COR-L47 (cell line): ENCODE results near the gene UACA.
"Not testable (repeated sequence)": the region's sequence is repeated elsewhere in the genome, so short reads cannot be mapped to it uniquely, and the experiment has no call there.

ENCODE experiments used
- DNase-seq: peaks from one replicate; lab custom pipeline; 2025; lab: John Stamatoyannopoulos, UW

UACA gene

DNA sequence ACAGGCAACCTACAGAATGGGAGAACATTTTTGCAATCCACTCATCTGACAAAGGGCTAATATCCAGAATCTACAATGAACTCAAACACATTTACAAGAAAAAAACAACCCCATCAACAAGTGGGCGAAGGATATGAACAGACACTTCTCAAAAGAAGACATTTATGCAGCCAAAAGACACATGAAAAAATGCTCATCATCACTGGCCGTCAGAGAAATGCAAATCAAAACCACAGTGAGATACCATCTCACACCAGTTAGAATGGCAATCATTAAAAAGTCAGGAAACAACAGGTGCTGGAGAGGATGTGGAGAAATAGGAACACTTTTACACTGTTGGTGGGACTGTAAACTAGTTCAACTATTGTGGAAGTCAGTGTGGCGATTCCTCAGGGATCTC, 100.3 kb downstream of the UACA start:
- not testable (repeated sequence) for DNase-seq

DNA sequence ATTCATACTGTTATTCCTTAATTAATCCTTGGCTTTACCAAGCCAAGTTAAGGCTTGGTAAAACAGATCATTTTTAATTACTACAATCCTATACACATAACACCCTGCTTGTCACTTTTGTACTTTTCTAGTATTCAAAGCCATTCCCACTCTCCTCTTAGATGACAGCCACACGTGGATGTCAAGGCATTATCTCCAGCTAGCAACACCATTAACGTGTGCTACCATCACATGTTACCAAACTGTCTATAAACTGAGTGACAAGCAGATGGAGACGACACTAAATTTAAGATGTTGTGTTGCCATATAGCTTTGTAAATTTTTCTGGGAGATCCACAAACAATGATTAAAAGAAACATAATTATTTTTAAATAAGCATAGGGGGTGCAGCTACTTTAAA, 103.7 kb downstream of the UACA start:
- DNase-seq, result no peak

DNA sequence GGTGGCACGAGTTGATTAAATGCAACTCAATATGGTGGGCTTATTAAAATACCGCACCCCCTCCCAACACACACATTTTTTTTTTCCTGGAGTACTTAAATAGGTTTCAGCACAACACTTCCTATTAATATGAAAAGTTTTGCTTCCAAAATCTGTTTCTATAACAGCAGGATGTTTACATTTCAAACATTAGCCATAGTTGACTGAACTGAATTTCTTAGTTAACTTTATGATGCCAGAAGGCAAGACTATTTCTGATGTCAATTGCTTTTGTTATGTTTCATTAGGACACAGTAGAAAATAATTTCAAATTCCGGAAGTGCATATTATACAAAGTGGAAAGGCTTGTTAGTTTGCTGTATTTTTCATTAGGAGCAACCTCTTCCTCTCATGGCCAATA, 104.7 kb downstream of the UACA start:
- no peak for DNase-seq

DNA sequence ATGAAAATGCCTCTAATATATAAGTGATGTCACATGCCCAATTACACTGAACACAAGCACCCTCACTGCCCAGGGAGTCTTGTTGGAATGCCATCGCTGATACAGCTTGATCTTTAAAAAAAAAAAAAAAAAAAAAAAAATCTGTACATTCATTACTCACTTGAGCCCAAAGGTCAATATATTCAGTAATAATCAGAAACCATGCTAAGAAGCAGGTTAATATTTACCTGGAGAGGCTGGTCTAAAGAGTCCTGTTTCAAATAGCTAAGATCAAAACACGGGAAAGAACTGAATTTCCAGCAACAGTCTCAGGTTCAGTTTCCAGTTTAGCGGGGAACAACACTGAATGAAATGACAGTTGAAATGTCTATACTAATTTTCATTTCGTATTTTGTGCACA, 109.9 kb downstream of the UACA start:
- DNase-seq, result no peak

DNA sequence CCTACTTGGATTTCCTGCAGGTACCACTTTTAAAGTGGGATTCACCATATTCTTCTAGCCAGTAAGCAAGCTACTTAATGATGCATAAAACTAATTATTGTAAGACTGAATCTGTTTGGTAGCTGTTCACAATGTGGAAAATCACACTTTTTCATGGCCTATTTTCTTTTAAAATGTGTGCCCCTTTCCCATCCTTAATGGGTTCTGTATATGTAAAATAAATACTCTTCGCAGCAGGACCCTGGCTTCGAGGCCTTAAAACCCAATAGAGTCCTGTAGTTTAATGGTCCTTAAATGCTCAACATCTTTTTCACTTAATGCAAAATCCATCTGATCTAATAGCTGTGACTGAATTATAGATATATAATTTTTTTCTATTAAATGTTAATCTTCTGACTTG, 111.0 kb downstream of the UACA start:
- no peak for DNase-seq

DNA sequence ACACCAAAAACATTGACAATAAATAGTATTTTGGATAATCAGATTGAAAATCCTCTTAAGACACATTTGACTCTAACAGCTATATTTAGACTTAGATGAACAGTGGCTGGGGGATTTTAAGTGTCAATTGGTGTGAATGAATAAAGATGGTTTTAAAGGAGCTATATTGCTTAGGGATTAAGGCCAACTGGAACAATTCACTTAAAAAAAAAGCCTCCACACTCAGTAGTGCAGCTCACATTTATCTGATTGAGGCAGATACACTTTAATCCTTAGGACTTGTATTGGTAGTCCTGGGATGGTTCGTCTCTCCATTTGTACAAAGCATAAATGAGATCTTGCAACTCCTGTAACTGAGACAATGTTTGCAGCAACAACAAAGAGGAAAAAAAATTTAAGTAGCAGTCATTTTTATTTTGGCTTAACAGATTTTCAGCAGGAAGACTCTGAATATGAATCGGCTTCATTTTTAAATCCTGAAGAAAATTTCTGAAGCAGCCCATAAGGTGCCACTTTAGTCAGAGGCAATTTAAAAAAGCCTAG, 112.0 kb downstream of the UACA start:
- DNase-seq, result no peak

DNA sequence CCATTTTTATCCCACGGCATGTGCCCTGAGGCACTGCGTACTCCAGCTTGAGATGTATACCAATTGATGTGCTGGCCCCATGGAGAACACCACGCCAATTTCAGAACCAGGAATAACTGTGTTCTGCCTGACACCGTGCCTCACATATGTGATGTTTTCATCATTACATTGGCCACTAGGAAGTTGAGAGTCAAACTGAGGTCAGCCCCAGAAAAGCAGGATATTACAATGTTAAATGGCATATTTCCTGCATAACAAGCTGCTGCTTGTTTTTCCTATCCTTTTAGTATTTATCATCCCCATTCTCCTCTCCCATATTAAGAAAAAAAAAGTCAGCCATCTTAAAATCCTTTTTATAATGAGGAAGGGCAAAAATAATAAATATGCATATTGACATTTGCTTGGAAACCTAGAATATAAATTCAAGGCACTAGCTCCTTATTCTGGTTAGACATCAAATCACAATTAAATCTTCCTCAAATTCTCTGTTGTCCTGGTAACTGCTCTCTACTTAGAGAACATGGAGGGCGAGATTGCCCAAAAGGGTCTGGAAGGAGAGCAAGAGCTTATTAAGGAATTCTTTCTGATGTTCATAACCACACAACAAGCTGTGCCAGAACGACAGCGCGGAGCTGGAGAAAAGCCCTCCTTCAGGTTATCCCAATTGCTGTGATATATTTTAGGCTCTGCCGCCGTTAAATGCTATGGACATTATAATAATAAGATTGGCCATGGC, 112.6 kb downstream of the UACA start:
- DNase-seq, result no peak

DNA sequence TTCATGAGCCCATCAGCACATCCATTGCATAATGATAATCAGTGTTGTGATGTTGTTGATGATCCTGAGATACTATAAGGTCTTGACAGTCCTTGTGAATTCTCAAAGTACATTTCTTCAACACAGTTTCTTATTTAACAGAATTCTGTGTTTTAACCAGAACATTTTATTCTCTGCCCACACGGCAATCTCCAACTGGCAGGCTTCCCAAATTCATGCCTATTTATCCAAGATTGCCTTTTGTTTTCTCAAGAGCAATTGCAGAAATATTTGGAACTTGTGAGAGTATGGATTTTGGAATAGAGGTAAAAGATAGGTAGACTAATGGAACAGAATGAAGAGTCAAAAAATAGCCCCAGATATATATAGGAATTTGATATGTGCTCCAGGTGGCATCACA, 116.0 kb downstream of the UACA start:
- no peak for DNase-seq

DNA sequence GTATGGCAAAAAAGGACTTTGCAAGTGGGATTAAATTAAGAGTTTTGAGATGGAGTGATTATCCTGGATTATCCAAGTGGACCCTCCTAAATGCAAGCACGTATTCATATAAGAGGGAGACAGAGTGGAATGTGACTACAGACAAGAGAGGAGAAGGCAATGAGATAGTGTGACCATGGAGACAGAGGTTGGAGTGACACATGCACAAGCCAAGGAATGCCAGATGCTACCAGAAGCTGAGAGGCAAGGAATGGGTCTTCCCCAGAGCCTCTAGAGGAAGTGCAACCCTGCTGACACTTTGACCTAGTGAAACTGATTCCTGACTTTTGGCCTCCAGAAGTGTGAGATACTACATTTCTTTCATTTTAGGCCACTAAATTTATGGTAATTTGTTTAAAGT, 117.2 kb downstream of the UACA start:
- DNase-seq, result no peak

DNA sequence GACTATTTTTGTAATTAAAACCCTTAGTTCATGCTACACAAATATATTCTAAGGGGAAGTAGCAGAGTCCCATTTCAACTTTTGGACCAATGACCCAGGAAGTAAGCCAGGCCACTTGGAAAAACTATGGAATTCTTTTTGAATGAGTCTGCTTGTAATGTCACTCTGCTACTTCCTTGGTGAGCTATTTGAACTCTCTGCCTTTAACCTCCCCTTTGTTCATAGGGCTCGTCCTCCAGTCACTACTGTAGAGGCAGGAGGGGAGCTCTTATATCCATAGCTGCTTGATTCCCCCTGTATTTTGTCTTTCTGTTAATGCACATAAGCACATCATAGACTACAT, 119.6 kb downstream of the UACA start:
- DNase-seq, result no peak

DNA sequence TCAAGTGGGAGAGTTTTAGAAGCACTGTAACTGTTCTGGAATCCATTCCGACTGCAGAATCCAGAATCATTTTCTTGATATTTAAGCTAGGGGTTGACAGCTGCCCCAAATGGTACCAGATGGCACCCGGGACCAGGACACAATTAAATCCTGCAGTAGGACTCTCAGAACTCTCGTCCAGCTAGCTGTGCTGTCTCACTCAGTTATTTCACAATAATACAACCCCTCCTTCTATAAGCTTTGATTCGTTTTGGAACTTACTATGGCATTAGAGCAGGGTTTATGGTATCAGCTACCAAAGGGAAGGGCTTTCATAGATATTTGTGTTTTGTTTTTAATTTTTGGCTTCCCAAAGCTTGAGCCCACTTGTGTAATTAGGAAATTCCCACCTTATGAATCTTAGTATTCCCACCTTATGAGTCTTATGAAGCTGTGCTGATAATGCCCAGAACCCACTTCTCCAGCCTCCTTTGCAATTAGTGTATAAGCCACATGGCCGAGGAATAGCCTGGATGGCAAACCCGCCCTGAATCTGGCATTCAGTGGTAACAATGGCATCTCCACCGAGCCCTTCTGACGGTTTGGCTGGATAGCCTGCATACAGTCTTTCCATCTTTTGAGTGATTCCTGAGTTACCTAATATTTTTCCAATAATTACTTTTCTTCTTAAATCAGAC, 120.1 kb downstream of the UACA start:
- no peak for DNase-seq

DNA sequence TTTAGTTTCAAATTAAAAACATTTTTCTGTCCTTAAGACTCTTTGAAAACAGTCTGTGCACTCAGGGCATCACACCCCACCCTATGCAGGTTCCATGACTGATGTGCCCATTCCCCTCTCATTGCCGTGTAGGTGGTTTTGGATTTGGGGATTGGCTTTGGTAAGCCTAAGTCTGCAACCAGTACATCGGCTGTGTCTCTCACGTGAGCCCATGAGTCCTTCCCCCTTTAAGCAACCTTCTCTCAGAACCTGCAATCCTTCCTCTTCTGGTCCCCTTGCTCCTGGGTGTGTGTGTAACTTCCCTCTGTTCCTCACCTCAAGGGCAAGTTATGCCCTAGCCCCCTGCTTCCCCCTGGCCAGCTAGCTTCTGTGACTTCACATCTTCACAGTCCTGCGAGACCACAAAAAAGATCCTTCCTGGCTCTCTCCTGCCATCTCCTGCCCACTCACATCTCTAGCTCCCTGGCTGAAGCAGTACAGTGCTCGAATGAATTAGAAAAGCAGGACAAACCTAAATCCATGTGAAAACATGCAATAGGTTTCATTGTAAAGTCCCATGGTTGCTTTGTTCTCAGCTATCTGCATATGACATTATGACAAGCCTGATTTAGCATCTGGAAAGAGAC, 126.7 kb downstream of the UACA start:
- no peak for DNase-seq

DNA sequence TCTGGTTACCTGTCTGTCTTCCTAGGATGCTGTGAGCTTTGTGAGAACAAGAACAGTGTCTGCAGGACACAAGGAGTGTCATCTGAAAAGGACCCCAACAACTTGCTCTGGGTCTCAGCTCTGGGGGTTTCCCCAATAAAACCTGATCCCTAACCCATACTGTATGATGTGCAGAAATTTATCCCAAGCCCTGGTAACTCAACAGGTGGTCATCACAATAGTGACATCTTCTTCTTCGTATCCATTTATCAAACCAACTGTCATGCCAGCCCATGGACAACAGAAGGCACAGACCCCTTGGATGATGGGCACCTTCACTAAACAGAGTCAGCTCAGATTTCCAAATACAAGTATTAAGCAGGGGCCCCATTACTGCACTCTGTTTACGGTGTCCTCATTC, 127.5 kb downstream of the UACA start:
- no peak for DNase-seq

DNA sequence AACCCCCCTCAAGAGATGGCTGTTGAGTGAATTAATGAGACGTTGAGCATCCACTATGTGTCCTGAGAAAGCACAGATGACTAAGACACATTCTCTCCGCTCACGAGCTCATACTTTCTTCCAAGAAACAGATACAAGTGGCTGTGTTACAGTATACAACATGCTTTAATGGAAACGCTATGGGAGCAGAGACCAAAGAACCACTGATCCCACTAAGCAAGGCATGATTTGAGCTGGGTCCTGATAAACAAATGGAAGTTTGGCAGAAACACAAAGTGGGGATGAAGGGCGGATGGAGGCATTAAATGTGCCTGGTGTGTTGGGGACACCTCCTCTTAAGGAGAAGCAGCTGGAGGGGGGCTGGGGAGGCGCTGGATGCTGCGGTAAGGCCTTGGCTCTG, 129.4 kb downstream of the UACA start:
- DNase-seq, result no peak

DNA sequence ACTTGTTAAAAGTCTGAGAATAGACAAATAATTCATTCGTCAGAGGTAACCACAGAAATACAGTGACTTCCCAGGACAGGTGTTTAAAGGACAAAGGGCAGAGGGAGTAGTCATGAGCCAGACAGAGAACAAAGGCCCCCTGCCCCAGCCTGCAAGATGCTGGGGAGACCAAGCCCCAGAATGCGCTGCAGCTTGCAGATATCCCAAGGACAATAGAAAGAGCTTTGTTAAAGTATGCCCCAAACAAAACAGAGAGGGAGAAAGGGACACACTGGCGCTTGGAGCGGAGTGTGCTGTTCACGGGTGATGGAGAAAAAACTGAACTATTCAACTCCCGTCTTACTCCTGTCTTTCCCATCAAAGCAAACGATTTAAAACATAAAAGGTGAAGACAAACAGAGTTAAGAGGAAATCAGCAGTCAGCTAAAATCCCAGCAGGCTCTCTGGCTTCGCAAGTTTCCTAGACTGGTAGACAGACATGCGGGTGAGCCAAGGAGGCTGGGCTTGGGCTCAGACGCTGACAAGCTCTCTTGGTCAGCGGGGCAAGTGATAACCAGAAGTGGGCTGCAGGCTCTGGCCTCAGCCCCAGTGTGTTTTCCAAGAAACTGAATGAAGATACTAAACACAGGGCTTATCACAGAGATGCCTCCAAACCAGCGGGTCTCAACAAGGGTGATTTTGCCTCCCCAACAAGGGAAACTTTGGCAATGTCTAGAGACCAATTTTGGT, 130.1 kb downstream of the UACA start:
- no peak for DNase-seq

DNA sequence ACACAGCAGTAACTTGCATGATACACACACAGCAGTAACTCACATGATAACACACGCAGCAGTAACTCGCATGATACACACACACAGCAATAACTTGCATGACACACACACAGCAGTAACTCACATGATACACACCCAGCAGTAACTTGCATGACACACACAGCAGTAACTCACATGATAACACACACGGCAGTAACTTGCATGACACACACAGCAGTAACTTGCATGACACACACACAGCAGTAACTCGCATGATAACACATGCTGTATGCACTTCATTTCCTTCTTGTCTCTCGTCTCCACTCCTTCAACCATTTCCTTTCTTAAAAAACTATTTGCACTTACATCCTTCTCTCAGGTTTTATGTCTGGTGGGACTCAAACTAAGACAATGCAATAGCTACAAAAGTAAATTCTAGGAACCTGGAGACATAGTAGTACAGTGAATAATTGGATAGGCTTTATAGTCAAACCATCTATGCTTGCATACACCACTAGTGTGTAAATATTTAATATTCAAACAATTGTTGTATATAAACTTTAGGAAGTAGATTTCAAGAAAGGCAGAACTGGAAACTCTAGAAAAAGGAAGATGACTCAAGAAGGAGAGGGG, 130.8 kb downstream of the UACA start:
- no peak for DNase-seq

DNA sequence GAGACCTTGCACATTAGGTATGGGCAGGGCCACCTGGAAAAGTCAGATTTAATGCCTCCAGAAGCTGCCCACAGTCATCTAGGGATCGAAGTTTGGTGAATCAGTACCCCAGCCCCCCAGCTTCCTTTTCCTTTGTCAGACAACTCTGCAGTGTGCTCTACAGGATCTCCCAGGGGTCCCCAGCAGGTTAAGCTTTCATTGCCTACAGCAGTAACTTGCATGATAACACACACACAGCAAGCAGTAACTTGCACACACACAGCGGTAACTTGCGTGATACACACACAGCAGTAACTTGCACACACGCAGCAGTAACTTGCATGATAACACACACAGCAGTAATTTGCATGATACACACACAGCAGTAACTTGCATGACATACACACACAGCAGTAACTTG, 131.3 kb downstream of the UACA start:
- DNase-seq, result no peak

DNA sequence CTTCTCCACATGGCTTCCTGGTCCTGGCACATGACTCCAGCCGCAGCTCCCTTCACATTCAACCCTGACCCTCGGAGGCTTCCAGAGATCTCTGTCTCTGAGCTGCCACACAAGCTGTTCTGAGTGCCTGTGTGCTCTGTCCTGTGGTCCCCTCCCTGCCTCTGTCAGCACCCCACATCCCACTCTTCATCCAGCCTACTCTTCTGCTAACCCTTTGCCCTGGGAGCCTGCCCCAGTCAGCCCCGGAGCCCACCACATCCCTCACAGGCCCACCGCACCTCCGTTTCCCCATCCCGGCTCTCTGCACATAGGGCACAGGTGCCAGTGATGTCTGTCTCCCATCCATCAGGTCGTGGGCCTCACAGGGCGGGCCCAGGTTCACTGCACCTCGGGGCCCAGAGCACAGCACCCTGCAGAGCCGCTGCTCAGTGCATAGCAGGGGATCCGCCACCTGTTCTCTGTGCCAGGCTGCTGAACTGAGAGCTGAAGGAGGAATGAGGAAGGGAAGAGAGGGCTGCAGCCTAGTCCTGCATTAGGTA, 133.6 kb downstream of the UACA start:
- no peak for DNase-seq

DNA sequence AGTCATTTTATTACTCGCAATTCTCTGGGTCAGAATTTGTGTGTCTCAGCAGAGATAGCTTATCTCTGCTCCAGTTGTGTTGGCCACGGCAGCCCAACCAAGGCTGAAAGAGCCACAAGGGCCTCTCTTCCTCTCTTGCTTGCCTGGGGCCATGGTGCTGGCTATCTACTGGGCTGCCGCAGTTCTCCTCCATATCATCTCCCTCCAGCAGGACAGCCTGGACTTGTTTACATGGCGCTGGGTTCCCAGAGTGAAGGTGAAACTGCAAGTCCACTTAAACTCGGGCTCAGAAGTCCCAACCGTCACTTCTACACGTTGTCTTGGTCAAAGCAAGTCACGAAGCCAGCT, 134.8 kb downstream of the UACA start:
- DNase-seq, result no peak

DNA sequence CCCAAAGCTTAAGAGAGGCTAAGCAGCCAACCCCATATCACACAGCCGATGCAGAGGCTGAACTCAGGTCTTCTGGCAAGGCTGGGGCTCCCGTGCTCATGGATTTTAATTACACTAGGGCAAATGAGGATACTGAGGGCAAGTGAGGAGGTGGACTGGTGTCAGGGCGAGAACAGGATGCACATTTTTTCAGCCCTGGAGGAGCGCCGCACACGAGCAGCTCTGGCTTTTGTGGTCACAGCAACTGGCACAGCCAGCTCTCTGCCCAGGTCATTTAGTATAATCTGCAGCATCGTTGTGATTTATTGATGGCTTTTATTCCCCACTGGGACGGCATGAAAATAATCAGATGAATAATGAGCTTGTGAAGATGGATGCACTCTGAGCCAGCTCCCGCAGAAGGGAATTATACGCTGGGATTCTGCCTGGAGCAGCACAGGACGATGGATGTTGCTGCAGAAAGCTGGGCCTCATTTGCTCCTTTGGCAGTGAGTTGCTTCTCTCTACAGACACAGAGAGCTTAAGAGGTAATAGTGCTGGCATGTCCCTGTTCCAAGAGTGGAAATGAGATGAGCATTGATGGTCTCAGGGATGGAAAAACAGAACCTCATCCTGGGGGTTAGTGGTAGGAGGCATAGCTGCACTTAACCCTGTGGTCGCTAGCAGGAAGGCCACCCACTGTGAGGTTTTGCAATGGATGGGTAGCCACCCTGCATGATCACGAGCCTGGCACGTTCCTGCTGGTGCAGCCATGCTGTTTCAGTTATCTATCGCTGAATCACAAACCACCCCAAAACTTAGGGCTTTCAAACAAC, 135.4 kb downstream of the UACA start:
- no peak for DNase-seq

DNA sequence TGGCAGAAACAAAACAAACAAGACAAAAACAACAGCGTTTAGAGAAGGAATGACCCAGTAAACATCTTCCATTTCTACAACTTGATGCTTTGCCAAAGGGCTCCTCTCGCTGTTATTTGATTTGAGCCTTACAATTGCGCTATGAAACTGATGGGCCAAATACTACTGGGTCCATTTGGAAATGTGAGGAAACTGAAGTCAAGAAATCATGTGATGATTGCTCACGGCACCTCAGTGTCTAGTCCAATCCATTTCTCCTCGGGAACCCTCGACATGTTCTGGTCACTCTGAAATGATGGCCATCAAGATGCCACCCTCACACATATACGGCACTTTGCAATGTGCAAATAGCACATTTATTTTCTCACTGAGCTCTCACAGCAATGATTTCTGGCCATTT, 136.0 kb downstream of the UACA start:
- no peak for DNase-seq
